Measurements from ENCODE around the gene HTT. TPM values are rescaled to one million over a fixed set of nuclear protein-coding genes. Genes with fewer than 3 reads are reported as not detected.

The HTT gene
- total RNA-seq, 1 experiment from 2014 or later = 18.4 TPM

DNA sequence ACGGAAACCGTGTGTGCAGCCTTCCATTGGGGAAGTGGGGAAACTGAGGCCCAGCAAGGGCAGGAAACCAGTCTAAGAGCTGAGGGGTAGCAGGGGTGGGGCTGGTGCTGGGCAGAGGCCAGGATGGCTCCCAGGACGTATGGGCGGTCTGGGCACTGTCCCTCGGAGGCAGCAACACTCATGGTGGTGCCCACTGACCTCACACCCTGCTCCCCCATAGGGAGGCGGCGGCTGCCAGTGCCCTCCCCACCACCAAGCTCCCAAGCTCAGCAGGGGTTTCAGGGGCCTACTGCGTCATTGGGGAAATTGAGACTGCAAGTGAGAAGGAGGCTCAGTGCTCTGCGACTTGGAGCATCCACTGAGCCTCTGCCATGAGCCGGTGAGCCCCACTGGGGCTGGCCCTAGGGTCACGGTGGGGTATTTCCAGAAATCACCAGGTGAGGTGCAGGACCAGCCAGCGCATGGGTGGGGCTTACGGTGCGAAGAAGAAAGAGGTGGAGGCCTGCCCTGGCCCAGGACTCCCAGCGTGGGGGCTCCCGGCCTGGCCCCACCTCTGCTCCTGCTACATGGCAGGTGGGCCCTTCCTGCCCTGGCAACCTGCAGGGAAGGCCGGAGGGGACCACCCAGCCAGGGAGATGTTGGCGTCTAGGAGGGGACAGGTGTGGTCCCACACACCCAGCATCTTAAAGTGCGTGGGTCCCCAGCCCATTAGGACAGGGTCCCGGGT lies 175.4 kb downstream of the HTT start:
- H3K27ac ChIP-seq (ENCODE audit: low read length) = no peak overlapping the region
- no peaks in the 10 kb centered on the region for H4K20me1 ChIP-seq (ENCODE audit: low read length)
- no peaks in the 10 kb centered on the region for H3K36me3 ChIP-seq (ENCODE audit: low read depth, low read length)
- DNase-seq (no peak), ATAC-seq (no peak)
- CTCF ChIA-PET = no interaction called here
- H3K9ac ChIP-seq (ENCODE audit: low read length) = no peak overlapping the region
- H2AFZ ChIP-seq (ENCODE audit: low read length) = no peak overlapping the region
- H3K4me3 ChIP-seq (ENCODE audit: low read length) = no peak overlapping the region
- no peaks in the 10 kb centered on the region for H3K4me1 ChIP-seq (ENCODE audit: insufficient read depth, low read length)
- no peaks in the 10 kb centered on the region for H3K9me3 ChIP-seq (ENCODE audit: low read length)
- no peaks in the 10 kb centered on the region for H3K79me2 ChIP-seq (ENCODE audit: low read length)
- no peaks in the 10 kb centered on the region for H3F3A ChIP-seq (ENCODE audit: low read length, unreplicated experiment)
- intact Hi-C loops (cut with micrococcal nuclease) = no loop called here
- H3K4me2 ChIP-seq (ENCODE audit: low read length) = no peak overlapping the region
- no TSS peak for BruUV-seq (replicated peaks)
- TF ChIP-seq EZH2 (IDR thresholded peaks at IDR 0.05; ENCODE audit: low read length, unreplicated experiment) (no peak), EZH2phosphoT487 (IDR thresholded peaks at IDR 0.05; ENCODE audit: borderline replicate concordance, low read length) (no peak)
- TF ChIP-seq, protein P1, sequence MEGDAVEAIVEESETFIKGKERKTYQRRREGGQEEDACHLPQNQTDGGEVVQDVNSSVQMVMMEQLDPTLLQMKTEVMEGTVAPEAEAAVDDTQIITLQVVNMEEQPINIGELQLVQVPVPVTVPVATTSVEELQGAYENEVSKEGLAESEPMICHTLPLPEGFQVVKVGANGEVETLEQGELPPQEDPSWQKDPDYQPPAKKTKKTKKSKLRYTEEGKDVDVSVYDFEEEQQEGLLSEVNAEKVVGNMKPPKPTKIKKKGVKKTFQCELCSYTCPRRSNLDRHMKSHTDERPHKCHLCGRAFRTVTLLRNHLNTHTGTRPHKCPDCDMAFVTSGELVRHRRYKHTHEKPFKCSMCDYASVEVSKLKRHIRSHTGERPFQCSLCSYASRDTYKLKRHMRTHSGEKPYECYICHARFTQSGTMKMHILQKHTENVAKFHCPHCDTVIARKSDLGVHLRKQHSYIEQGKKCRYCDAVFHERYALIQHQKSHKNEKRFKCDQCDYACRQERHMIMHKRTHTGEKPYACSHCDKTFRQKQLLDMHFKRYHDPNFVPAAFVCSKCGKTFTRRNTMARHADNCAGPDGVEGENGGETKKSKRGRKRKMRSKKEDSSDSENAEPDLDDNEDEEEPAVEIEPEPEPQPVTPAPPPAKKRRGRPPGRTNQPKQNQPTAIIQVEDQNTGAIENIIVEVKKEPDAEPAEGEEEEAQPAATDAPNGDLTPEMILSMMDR (conservative IDR thresholded peaks at IDR 0.05; ENCODE audit: low read depth, low read length) = no peak
- no peaks in the 10 kb centered on the region for H3K9me2 ChIP-seq (replicated peaks; ENCODE audit: low read length)
- no peaks in the 10 kb centered on the region for H3K27me3 ChIP-seq (ENCODE audit: low read length)
- POLR2A ChIA-PET (ENCODE audit: unreplicated experiment) = no interaction called here

DNA sequence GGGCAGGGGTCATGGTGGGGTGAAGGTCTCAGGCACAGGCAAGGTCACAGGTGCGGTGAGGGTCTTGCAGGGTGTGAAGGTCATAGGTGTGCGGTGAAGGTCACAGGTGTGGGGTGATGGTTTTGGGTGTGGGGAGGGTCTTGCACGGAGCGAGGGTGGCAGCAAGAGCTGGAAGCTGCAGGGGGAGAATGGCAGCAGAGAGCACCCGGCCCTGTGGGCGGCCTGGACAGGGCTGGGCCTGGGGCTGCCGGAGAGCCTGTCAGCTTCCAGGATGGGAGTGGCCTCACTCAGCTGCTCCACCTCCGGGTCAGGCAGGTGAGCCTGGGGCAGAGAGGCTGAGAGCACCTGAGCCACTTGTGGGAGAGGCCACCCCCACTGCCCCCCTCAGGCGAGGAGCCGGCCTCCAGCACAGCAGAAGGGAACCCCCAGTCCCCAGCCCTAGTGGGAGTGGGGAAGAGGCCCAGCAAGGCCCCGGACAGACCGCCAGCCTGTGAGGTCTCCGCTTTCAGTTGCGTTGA lies 176.0 kb downstream of the HTT start:
- ATAC-seq (no peak), DNase-seq (no peak)
- TF ChIP-seq, protein P1 (conservative IDR thresholded peaks at IDR 0.05; ENCODE audit: low read depth, low read length) = no peak
- TF ChIP-seq EZH2 (IDR thresholded peaks at IDR 0.05; ENCODE audit: low read length, unreplicated experiment) (no peak), EZH2phosphoT487 (IDR thresholded peaks at IDR 0.05; ENCODE audit: borderline replicate concordance, low read length) (no peak)
- Histone ChIP-seq H3K4me1 (ENCODE audit: insufficient read depth, low read length) (no peaks in the 10 kb centered on the region), H3K9me2 (replicated peaks; ENCODE audit: low read length) (no peaks in the 10 kb centered on the region), H3K36me3 (ENCODE audit: low read depth, low read length) (no peaks in the 10 kb centered on the region), H3K4me3 (ENCODE audit: low read length) (no peak overlapping the region), H3K79me2 (ENCODE audit: low read length) (no peaks in the 10 kb centered on the region), H3F3A (ENCODE audit: low read length, unreplicated experiment) (no peaks in the 10 kb centered on the region), H3K4me2 (ENCODE audit: low read length) (no peak overlapping the region), H3K27me3 (ENCODE audit: low read length) (no peaks in the 10 kb centered on the region), H3K9me3 (ENCODE audit: low read length) (no peaks in the 10 kb centered on the region), H3K27ac (ENCODE audit: low read length) (no peak overlapping the region), H3K9ac (ENCODE audit: low read length) (no peak overlapping the region), H4K20me1 (ENCODE audit: low read length) (no peaks in the 10 kb centered on the region), H2AFZ (ENCODE audit: low read length) (no peak overlapping the region)
- ChIA-PET POLR2A (ENCODE audit: unreplicated experiment) (no interaction called here), CTCF (no interaction called here)
- intact Hi-C loops (cut with micrococcal nuclease) = no loop called here
- no TSS peak for BruUV-seq (replicated peaks)

DNA sequence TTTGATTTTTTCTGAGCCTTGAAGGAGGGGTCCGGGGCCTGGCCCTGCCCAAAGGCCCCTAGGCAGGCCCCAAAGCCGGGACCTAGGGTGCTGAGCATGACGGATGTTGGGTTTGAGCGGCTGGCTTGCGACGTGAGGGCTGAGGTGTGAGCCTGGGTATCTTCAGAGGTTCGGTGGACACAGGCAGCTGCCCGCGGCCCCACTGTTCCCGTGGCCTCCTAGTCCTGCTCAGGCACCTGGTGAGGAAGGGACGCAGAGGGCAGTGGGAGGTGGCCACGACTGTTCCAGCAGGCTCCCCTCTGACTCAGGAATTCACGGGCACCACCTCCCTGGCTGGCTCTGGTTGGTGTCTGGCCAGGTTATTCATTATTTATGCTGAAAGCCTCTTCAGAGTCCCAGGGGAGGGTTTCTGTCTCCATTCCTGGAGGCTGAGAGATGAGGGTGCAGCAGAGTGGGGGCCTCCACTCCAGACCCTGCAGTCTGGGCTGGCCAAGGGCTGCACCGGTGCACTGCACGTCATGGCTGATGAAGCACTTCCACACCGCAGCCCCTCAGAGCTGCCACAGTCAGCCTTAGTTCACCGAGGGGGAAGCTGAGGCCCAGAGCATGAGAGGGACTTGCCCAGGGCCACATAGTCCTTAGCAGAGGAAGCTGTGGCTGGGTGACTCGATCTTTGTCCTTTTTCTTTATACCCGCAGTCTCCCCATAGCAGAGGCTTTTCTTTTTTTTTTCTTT lies 176.6 kb downstream of the HTT start:
- Histone ChIP-seq H3K4me3 (ENCODE audit: low read length) (no peak overlapping the region), H3K9me3 (ENCODE audit: low read length) (no peaks in the 10 kb centered on the region), H4K20me1 (ENCODE audit: low read length) (no peaks in the 10 kb centered on the region), H3K4me1 (ENCODE audit: insufficient read depth, low read length) (peaks cover 3% of the 10 kb centered on the region), H3F3A (ENCODE audit: low read length, unreplicated experiment) (no peaks in the 10 kb centered on the region), H3K79me2 (ENCODE audit: low read length) (no peaks in the 10 kb centered on the region), H3K9me2 (replicated peaks; ENCODE audit: low read length) (no peaks in the 10 kb centered on the region), H3K4me2 (ENCODE audit: low read length) (no peak overlapping the region), H3K27ac (ENCODE audit: low read length) (no peak overlapping the region), H3K9ac (ENCODE audit: low read length) (no peak overlapping the region), H2AFZ (ENCODE audit: low read length) (no peak overlapping the region), H3K36me3 (ENCODE audit: low read depth, low read length) (no peaks in the 10 kb centered on the region), H3K27me3 (ENCODE audit: low read length) (no peaks in the 10 kb centered on the region)
- intact Hi-C loops (cut with micrococcal nuclease) = no loop called here
- DNase-seq (no peak), ATAC-seq (no peak)
- BruUV-seq (replicated peaks) = no TSS peak
- TF ChIP-seq EZH2phosphoT487 (IDR thresholded peaks at IDR 0.05; ENCODE audit: borderline replicate concordance, low read length) = no peak
- no peak for TF ChIP-seq EZH2 (IDR thresholded peaks at IDR 0.05; ENCODE audit: low read length, unreplicated experiment)
- TF ChIP-seq, protein P1 (conservative IDR thresholded peaks at IDR 0.05; ENCODE audit: low read depth, low read length) = no peak
- ChIA-PET CTCF (no interaction called here), POLR2A (ENCODE audit: unreplicated experiment) (no interaction called here)
